Thyroid gland (tissue), 4 donors: Measurements from ENCODE around the gene EEF2. TPM values are rescaled to one million over a fixed set of nuclear protein-coding genes. Genes with fewer than 3 reads are reported as not detected.
"Not testable (repeated sequence)": the region's sequence is repeated elsewhere in the genome, so short reads cannot be mapped to it uniquely, and the experiment has no call there.

Experiments used
- DNase-seq, 2 donors: peaks; one replicate each; pipeline ENCODE4 v3.0.0-alpha.2; 2019
- H3K27ac ChIP-seq, 3 donors: fragments of 200-600 bp; sonication (generic); 1 replicate in 2 of 3; 2 replicates in 1 of 3; pipeline ENCODE4 v1.5.1; 2016 to 2019; ENCODE audit warnings: mild to moderate bottlenecking in 1 of 3, moderate library complexity in 1 of 3
- H3K27me3 ChIP-seq: fragments of 200-600 bp; sonication (generic); one replicate; pipeline ENCODE4 v1.5.1; 2019
- H3K36me3 ChIP-seq, 2 donors: fragments of 200-600 bp; sonication (generic); one replicate each; pipeline ENCODE4 v1.5.1; 2016 to 2019
- H3K4me1 ChIP-seq, 2 donors: fragments of 200-600 bp; sonication (generic); one replicate each; pipeline ENCODE4 v1.5.1; 2017 to 2019
- H3K4me3 ChIP-seq, 3 donors: fragments of 200-600 bp; sonication (generic); replicated peaks in 1 of 3; 1 replicate in 2 of 3; 2 replicates in 1 of 3; pipeline ENCODE4 v1.5.1; 2016; ENCODE audit warnings: mild to moderate bottlenecking in 1 of 3
- H3K9me3 ChIP-seq: fragments of 200-600 bp; sonication (generic); one replicate; pipeline ENCODE4 v1.5.1; 2017
- POLR2A ChIP-seq, 2 donors: fragments of 450-650 bp; IDR thresholded peaks; one replicate each; pipeline ENCODE4 v1.6.1; 2017; ENCODE audit warnings: antibody characterized with exemption in 2 of 2, mild to moderate bottlenecking in 2 of 2, moderate library complexity in 1 of 2
- whole genome bisulfite sequencing, 2 donors: methylation state at CpG; one replicate each; pipeline ENCODE4 v1.1.5; 2017; 5-methylcytosine and 5-hydroxymethylcytosine counted together
- intact Hi-C: fragments of 100-400 bp; cut with DNase I; formaldehyde crosslinking; loops from one replicate; pipeline ENCODE4 v1.15.1; 2023
- total RNA-seq, 4 donors: library from RNA; depleted of rRNA; stranded (reverse); fragments of >200 nt; gene quantifications; one replicate each; pipeline ENCODE4 v1.2.3, GENCODE V29; 2016
- TF ChIP-seq, protein P1 (sequence below), 6 experiments: fragments of 200-600 bp in 3 of 6; fragments of 450-650 bp in 3 of 6; sonication (generic) in 3 of 6; IDR thresholded peaks; one replicate each; pipeline ENCODE4 v1.5.1; 2016 to 2019; ENCODE audit warnings: antibody characterized with exemption in 6 of 6, mild to moderate bottlenecking in 2 of 6, inconsistent platforms in 1 of 6, moderate library complexity in 1 of 6

The EEF2 gene
- total RNA-seq, 4 donors from 2014 or later = 1,432 to 2,189 (median 1,729) TPM

DNA sequence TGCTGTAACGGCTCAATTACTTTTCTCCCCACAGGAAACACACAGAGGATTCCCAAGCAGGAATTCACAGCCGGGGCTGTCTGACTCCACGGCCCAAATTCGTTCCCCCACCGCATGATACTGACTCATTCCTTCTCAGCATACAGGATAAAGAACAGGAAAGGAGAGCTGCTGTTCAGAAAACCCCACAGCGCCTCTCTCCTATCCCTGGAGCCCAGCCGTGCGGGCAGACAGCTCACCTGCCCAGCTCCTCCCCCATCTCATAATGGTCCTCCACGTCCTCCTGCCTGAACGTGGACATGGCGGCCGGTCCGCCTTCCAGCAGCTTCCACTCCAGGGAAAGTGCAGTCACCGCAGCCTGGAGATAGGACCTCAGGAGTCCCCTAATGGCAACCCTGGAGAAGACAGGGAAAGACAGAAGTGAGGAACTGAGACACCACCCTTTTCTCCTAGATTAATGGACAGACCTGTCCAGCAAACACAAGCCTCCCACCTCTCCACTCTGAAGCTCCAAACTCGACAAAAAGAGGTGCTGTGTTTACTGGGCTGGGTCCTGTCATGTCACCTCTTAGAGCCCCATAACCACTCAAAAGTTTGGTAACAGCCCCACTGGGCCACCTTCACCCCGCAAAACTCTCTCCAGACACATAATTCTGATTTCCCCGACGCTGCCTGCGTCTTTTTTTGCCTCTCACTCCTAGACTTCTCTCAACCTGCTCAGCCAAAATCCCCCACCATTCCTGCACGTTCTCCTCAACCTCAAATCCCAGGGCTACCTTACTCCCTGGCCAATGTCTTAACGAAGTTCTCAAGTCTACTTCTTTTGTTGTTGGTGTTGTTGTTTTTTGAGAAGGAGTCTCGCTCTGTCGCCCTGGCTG lies 15.6 kb downstream of the EEF2 start:
- intact Hi-C loops = no loop called here
- no peak for TF ChIP-seq POLR2A (IDR thresholded peaks at IDR 0.05)
- TF ChIP-seq, protein P1, sequence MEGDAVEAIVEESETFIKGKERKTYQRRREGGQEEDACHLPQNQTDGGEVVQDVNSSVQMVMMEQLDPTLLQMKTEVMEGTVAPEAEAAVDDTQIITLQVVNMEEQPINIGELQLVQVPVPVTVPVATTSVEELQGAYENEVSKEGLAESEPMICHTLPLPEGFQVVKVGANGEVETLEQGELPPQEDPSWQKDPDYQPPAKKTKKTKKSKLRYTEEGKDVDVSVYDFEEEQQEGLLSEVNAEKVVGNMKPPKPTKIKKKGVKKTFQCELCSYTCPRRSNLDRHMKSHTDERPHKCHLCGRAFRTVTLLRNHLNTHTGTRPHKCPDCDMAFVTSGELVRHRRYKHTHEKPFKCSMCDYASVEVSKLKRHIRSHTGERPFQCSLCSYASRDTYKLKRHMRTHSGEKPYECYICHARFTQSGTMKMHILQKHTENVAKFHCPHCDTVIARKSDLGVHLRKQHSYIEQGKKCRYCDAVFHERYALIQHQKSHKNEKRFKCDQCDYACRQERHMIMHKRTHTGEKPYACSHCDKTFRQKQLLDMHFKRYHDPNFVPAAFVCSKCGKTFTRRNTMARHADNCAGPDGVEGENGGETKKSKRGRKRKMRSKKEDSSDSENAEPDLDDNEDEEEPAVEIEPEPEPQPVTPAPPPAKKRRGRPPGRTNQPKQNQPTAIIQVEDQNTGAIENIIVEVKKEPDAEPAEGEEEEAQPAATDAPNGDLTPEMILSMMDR (IDR thresholded peaks at IDR 0.05) = no peak
- peaks cover 15 to 23% of the 10 kb centered on the region in 2 donors for H3K4me1 ChIP-seq
- H3K36me3 ChIP-seq = peaks cover 15 to 27% of the 10 kb centered on the region in 2 donors
- H3K9me3 ChIP-seq = no peaks in the 10 kb centered on the region
- peak overlapping the region in 1 of 3 donors; percentile 93 for H3K4me3 ChIP-seq
- peak overlapping the region; percentile 55 to 93 (median 90) for H3K27ac ChIP-seq
- no peaks in the 10 kb centered on the region for H3K27me3 ChIP-seq
- WGBS, 2 donors = 28 to 38% methylated on average over 23 of the region's 23 CpGs
- DNase-seq = no peak

DNA sequence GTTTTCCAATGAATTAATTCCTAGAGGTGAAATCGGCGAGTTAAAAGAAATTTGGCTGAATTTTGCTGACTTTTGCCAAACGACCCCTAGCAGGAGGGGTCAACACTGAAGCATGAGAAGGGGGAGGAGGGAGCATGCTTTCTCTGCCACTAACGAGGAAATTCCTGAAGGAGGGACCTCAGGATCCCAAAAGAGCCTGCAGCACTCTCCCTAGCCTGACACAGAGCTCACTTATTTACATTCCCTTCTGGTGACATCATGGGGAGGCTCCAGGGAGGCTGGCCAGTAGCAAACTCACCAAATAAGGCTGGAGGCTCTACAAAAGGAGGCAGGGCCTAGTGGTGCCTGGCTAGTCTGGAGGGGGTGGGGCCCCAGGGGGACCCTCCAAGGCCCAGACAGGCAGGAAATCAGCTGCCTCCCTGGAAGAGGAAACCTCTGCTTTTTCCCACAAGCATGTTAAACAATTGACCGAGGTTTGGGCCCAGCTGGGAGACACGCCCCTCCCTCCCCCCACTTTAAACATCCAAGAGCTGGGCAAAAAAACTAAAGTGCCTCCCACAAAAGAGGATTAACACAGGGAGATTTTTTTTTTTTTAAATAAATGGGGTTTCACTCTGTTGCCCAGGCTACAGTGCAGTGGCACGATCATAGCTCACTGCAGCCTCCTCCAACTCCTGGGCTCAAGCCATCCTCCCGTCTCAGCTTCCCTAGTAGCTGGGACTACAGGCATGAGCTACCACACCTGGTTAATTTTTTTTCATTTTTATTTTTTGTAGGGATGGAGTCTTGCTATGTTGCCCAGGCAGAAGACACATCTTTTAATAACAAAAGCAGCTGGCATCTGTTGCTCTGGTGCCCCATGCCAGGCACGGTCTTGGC lies 16.5 kb downstream of the EEF2 start:
- intact Hi-C loops = no loop called here
- TF ChIP-seq, protein P1 (IDR thresholded peaks at IDR 0.05) = no peak
- TF ChIP-seq POLR2A (IDR thresholded peaks at IDR 0.05) = peak in 1 of 2 donors; percentile 21
- peak overlapping the region; percentile 55 to 93 (median 90) for H3K27ac ChIP-seq
- H3K36me3 ChIP-seq = peaks cover 24 to 36% of the 10 kb centered on the region in 2 donors
- DNase-seq = peak; percentile 52 to 57
- no peaks in the 10 kb centered on the region for H3K27me3 ChIP-seq
- WGBS, 2 donors = 52 to 55% methylated on average over 9 of the region's 9 CpGs
- no peak overlapping the region for H3K4me3 ChIP-seq
- no peaks in the 10 kb centered on the region for H3K9me3 ChIP-seq
- peaks cover 15 to 23% of the 10 kb centered on the region in 2 donors for H3K4me1 ChIP-seq

DNA sequence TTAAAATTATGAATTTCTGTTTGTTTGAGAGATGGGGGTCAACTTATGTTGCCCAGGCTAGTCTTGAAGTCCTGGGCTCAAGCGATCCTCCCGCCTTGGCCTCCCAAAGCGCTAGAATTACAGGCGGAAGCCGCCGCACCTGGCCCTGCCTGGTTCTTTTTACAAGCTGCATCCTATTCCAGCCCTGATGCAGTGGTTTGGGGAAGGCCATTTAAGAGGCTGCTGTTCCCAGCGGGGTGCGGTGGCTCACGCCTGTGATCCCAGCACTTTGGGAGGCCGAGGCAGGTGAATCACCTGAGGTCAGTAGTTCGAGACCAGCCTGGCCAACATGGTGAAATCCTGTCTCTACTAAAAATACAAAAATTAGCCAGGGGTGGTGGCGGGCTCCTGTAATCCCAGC lies 17.3 kb downstream of the EEF2 start:
- H3K27me3 ChIP-seq, H3K9me3 ChIP-seq, DNase-seq, intact Hi-C loops, H3K4me3 ChIP-seq: not testable (repeated sequence)
- Histone ChIP-seq H3K27ac (peak overlapping the region; percentile 51 to 90 (median 65)), H3K36me3 (peaks cover 32 to 44% of the 10 kb centered on the region in 2 donors), H3K4me1 (peaks cover 15 to 23% of the 10 kb centered on the region in 2 donors)
- WGBS, 2 donors = 94 to 95% methylated on average over 12 of the region's 12 CpGs

DNA sequence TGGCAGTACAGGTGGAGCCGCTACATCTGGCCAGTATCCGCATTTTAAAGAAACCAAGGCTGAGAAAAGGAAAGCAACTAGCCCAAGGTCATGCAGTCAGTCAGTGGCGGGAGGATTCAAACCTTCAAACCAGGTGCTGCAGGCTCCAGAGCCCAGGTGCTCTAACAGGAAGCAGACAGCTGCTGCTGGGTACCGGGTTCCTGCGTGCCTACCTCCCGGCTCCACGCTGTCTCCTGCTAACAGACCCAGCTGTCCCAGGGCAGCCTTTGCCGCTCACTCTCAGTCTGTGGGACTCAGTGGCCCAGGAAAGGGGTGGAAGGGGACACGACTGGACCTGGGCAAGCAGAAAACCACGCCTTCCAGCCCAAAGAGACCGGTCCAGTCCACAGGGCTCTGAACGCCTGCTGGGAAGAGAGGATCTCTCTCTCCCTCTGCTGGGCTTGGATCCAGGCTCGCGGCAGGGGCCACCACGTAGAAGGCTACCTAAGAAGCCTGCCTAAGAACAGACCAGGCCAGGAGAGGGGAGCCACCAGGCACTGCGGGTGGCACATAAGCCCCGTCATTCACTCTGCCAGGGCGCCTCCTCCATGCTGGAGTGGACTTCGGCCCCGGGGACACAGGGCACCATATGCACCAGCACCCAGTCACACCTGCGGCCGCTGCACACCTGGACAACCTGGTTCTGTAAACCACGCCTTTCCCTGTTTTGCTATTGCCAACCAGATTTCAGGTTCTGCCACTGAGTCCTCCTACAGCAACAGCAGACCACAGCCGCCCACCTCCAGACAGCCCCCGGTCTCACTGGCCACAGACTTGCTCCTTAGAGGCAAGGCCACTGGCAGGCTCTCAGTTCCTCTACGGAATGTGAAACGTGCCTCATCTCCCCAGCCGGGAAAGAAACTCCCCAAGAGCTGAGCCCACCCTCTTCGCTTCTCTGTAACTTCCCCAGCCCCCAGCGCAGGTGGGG lies 18.9 kb downstream of the EEF2 start:
- no peak overlapping the region for H3K27ac ChIP-seq
- H3K4me1 ChIP-seq = peaks cover 15 to 23% of the 10 kb centered on the region in 2 donors
- no peaks in the 10 kb centered on the region for H3K27me3 ChIP-seq
- WGBS, 2 donors = 92 to 95% methylated on average over 23 to 28 of the region's 30 CpGs
- intact Hi-C loops = no loop called here
- no peak for TF ChIP-seq POLR2A (IDR thresholded peaks at IDR 0.05)
- TF ChIP-seq, protein P1 (IDR thresholded peaks at IDR 0.05) = no peak
- peaks cover 46 to 60% of the 10 kb centered on the region in 2 donors for H3K36me3 ChIP-seq
- no peaks in the 10 kb centered on the region for H3K9me3 ChIP-seq
- H3K4me3 ChIP-seq = no peak overlapping the region
- no peak for DNase-seq
